Measurements from ENCODE around the gene IL1RAPL1.

IL1RAPL1 gene

GRCh38 chrX:29382811-29383210, 795.6 kb downstream of the IL1RAPL1 start:
- H3K9ac ChIP-seq (ENCODE audit: insufficient read length, low read depth) = no peak overlapping the region
- DNase-seq (ENCODE audit: low read depth, low spot score) = no peak
- no peak for TF ChIP-seq ZNF274 (IDR thresholded peaks at IDR 0.05; ENCODE audit: low read depth, low read length)
- H3K4me3 ChIP-seq (ENCODE audit: insufficient read length, low read depth) = no peak overlapping the region
- no peaks in the 10 kb centered on the region for H3K4me1 ChIP-seq (ENCODE audit: insufficient read depth, insufficient read length)
- no peaks in the 10 kb centered on the region for H3K36me3 ChIP-seq (ENCODE audit: insufficient read depth, insufficient read length, low read length)
- no peaks in the 10 kb centered on the region for H3K9me3 ChIP-seq (ENCODE audit: insufficient read depth, low read length)
- no peaks in the 10 kb centered on the region for H3K27me3 ChIP-seq (ENCODE audit: insufficient read depth, insufficient read length)

- no peaks in the 10 kb centered on the region for H3K4me1 ChIP-seq (ENCODE audit: insufficient read depth, insufficient read length)
- H3K4me3 ChIP-seq (ENCODE audit: insufficient read length, low read depth) = no peak overlapping the region
- H3K9me3 ChIP-seq (ENCODE audit: insufficient read depth, low read length) = no peaks in the 10 kb centered on the region
- H3K36me3 ChIP-seq (ENCODE audit: insufficient read depth, insufficient read length, low read length) = no peaks in the 10 kb centered on the region
- H3K9ac ChIP-seq (ENCODE audit: insufficient read length, low read depth) = no peak overlapping the region
- TF ChIP-seq ZNF274 (IDR thresholded peaks at IDR 0.05; ENCODE audit: low read depth, low read length) (no peak), YY1 (IDR thresholded peaks at IDR 0.05; ENCODE audit: insufficient read depth, insufficient read length) (no peak), SUZ12 (IDR thresholded peaks at IDR 0.05; ENCODE audit: extremely low read depth, insufficient read depth, insufficient read length) (no peak)
- no peaks in the 10 kb centered on the region for H3K27me3 ChIP-seq (ENCODE audit: insufficient read depth, insufficient read length)
- DNase-seq (ENCODE audit: low read depth, low spot score) = no peak
Observed at GRCh38 chrX:29388509-29388908, 801.3 kb downstream of the IL1RAPL1 start.

GRCh38 chrX:29397506-29397905, 810.3 kb downstream of the IL1RAPL1 start:
- no peak for TF ChIP-seq SUZ12 (IDR thresholded peaks at IDR 0.05; ENCODE audit: extremely low read depth, insufficient read depth, insufficient read length)
- no peak for TF ChIP-seq ZNF274 (IDR thresholded peaks at IDR 0.05; ENCODE audit: low read depth, low read length)
- TF ChIP-seq YY1 (IDR thresholded peaks at IDR 0.05; ENCODE audit: insufficient read depth, insufficient read length) = no peak

GRCh38 chrX:29407357-29407756, 820.1 kb downstream of the IL1RAPL1 start:
- DNase-seq (ENCODE audit: low read depth, low spot score) = no peak
- Histone ChIP-seq H3K36me3 (ENCODE audit: insufficient read depth, insufficient read length, low read length) (no peaks in the 10 kb centered on the region), H3K4me3 (ENCODE audit: insufficient read length, low read depth) (no peak overlapping the region), H3K27me3 (ENCODE audit: insufficient read depth, insufficient read length) (no peaks in the 10 kb centered on the region), H3K9me3 (ENCODE audit: insufficient read depth, low read length) (no peaks in the 10 kb centered on the region), H3K9ac (ENCODE audit: insufficient read length, low read depth) (no peak overlapping the region), H3K4me1 (ENCODE audit: insufficient read depth, insufficient read length) (no peaks in the 10 kb centered on the region)
- no peak for TF ChIP-seq ZNF274 (IDR thresholded peaks at IDR 0.05; ENCODE audit: low read depth, low read length)
- TF ChIP-seq YY1 (IDR thresholded peaks at IDR 0.05; ENCODE audit: insufficient read depth, insufficient read length) = no peak
- no peak for TF ChIP-seq SUZ12 (IDR thresholded peaks at IDR 0.05; ENCODE audit: extremely low read depth, insufficient read depth, insufficient read length)

More at GRCh38 chrX:29397506-29397905, 810.3 kb downstream of the IL1RAPL1 start:
- Histone ChIP-seq H3K9ac (ENCODE audit: insufficient read length, low read depth) (no peak overlapping the region), H3K27me3 (ENCODE audit: insufficient read depth, insufficient read length) (no peaks in the 10 kb centered on the region), H3K36me3 (ENCODE audit: insufficient read depth, insufficient read length, low read length) (no peaks in the 10 kb centered on the region), H3K4me3 (ENCODE audit: insufficient read length, low read depth) (no peak overlapping the region), H3K4me1 (ENCODE audit: insufficient read depth, insufficient read length) (no peaks in the 10 kb centered on the region), H3K9me3 (ENCODE audit: insufficient read depth, low read length) (no peaks in the 10 kb centered on the region)
- DNase-seq (ENCODE audit: low read depth, low spot score) = no peak

GRCh38 chrX:29419774-29420553, 832.7 kb downstream of the IL1RAPL1 start:
- no peaks in the 10 kb centered on the region for H3K4me1 ChIP-seq (ENCODE audit: insufficient read depth, insufficient read length)
- H3K4me3 ChIP-seq (ENCODE audit: insufficient read length, low read depth) = no peak overlapping the region
- H3K9ac ChIP-seq (ENCODE audit: insufficient read length, low read depth) = no peak overlapping the region
- H3K9me3 ChIP-seq (ENCODE audit: insufficient read depth, low read length) = no peaks in the 10 kb centered on the region
- no peak for DNase-seq (ENCODE audit: low read depth, low spot score)
- TF ChIP-seq SUZ12 (IDR thresholded peaks at IDR 0.05; ENCODE audit: extremely low read depth, insufficient read depth, insufficient read length) = no peak
- TF ChIP-seq ZNF274 (IDR thresholded peaks at IDR 0.05; ENCODE audit: low read depth, low read length) = no peak
- no peak for TF ChIP-seq YY1 (IDR thresholded peaks at IDR 0.05; ENCODE audit: insufficient read depth, insufficient read length)
- no peaks in the 10 kb centered on the region for H3K36me3 ChIP-seq (ENCODE audit: insufficient read depth, insufficient read length, low read length)
- no peaks in the 10 kb centered on the region for H3K27me3 ChIP-seq (ENCODE audit: insufficient read depth, insufficient read length)

- Histone ChIP-seq H3K27me3 (ENCODE audit: insufficient read depth, insufficient read length) (no peaks in the 10 kb centered on the region), H3K4me1 (ENCODE audit: insufficient read depth, insufficient read length) (no peaks in the 10 kb centered on the region), H3K36me3 (ENCODE audit: insufficient read depth, insufficient read length, low read length) (no peaks in the 10 kb centered on the region), H3K4me3 (ENCODE audit: insufficient read length, low read depth) (no peak overlapping the region), H3K9me3 (ENCODE audit: insufficient read depth, low read length) (peaks cover 9% of the 10 kb centered on the region), H3K9ac (ENCODE audit: insufficient read length, low read depth) (no peak overlapping the region)
- no peak for DNase-seq (ENCODE audit: low read depth, low spot score)
- TF ChIP-seq ZNF274 (IDR thresholded peaks at IDR 0.05; ENCODE audit: low read depth, low read length) = no peak
- TF ChIP-seq SUZ12 (IDR thresholded peaks at IDR 0.05; ENCODE audit: extremely low read depth, insufficient read depth, insufficient read length) = no peak
- TF ChIP-seq YY1 (IDR thresholded peaks at IDR 0.05; ENCODE audit: insufficient read depth, insufficient read length) = no peak
Observed at GRCh38 chrX:29422034-29422433, 834.8 kb downstream of the IL1RAPL1 start.

- Histone ChIP-seq H3K36me3 (ENCODE audit: insufficient read depth, insufficient read length, low read length) (no peaks in the 10 kb centered on the region), H3K9ac (ENCODE audit: insufficient read length, low read depth) (no peak overlapping the region), H3K27me3 (ENCODE audit: insufficient read depth, insufficient read length) (no peaks in the 10 kb centered on the region), H3K9me3 (ENCODE audit: insufficient read depth, low read length) (peaks cover 10% of the 10 kb centered on the region), H3K4me1 (ENCODE audit: insufficient read depth, insufficient read length) (no peaks in the 10 kb centered on the region), H3K4me3 (ENCODE audit: insufficient read length, low read depth) (no peak overlapping the region)
- TF ChIP-seq YY1 (IDR thresholded peaks at IDR 0.05; ENCODE audit: insufficient read depth, insufficient read length) = no peak
- TF ChIP-seq ZNF274 (IDR thresholded peaks at IDR 0.05; ENCODE audit: low read depth, low read length) = no peak
- TF ChIP-seq SUZ12 (IDR thresholded peaks at IDR 0.05; ENCODE audit: extremely low read depth, insufficient read depth, insufficient read length) = no peak
- DNase-seq (ENCODE audit: low read depth, low spot score) = no peak
Observed at GRCh38 chrX:29431895-29432294, 844.6 kb downstream of the IL1RAPL1 start.

All from NT2/D1 (cell line).